ENCODE results near the gene RIPPLY1.
A peak's percentile ranks its signal among the peaks of the same experiment; 100 is the strongest.
"Not testable (repeated sequence)": the region's sequence is repeated elsewhere in the genome, so short reads cannot be mapped to it uniquely, and the experiment has no call there.

The RIPPLY1 gene

GRCh38 chrX:106875151-106875550 lies 28.0 kb downstream of the RIPPLY1 start:
- H4K20me1 ChIP-seq (ENCODE audit: insufficient read depth, low read length) = no peaks in the 10 kb centered on the region
- no peak for DNase-seq
- H3F3A ChIP-seq (ENCODE audit: insufficient read depth, low read length) = no peaks in the 10 kb centered on the region
- no peaks in the 10 kb centered on the region for H3K9me3 ChIP-seq (replicated peaks; ENCODE audit: insufficient read depth, low read length)
- no peaks in the 10 kb centered on the region for H3K9me2 ChIP-seq (replicated peaks; ENCODE audit: insufficient read depth, low read length)
- no peak overlapping the region for H3K4me3 ChIP-seq (ENCODE audit: low read length)
- no peak overlapping the region for H3K9ac ChIP-seq (ENCODE audit: low read length)
- no peaks in the 10 kb centered on the region for H3K36me3 ChIP-seq (replicated peaks; ENCODE audit: insufficient read depth, low read length)
- no peak overlapping the region for H3K4me2 ChIP-seq (ENCODE audit: low read depth, low read length)
- no peaks in the 10 kb centered on the region for H3K79me2 ChIP-seq (ENCODE audit: low read length)
- TF ChIP-seq EZH2 (optimal IDR thresholded peaks at IDR 0.05; ENCODE audit: low read depth, low read length) (no peak), EZH2phosphoT487 (IDR thresholded peaks at IDR 0.05; ENCODE audit: low read length) (no peak), CTCF (IDR thresholded peaks at IDR 0.05; ENCODE audit: low read length) (no peak)
- no peaks in the 10 kb centered on the region for H3K27me3 ChIP-seq (replicated peaks; ENCODE audit: insufficient read depth, low read length)
- no peak overlapping the region for H3K27ac ChIP-seq (ENCODE audit: low read length)
- no peaks in the 10 kb centered on the region for H3K4me1 ChIP-seq (ENCODE audit: low read length)
- H2AFZ ChIP-seq (ENCODE audit: low read length) = no peak overlapping the region

DNA sequence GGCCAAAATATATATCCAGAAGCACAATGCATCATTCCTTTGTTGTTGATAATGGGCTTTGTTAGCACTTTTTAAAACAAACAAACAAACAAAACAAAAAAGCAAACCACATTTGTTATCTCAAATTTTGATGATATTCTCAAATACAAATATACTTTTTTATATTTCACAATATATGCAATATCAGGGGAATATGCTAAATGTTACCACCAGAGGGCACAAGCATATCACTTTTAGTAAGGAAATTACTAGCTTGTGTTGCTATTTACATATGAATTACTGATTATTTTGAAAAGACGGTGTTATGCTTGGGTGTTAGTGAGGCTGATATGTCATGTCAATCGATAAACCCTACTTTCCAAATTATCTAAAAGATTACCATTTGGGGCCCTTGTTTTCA lies 29.1 kb downstream of the RIPPLY1 start:
- Histone ChIP-seq H3K4me3 (ENCODE audit: low read length) (no peak overlapping the region), H3K27ac (ENCODE audit: low read length) (no peak overlapping the region), H3K9ac (ENCODE audit: low read length) (no peak overlapping the region), H3K36me3 (replicated peaks; ENCODE audit: insufficient read depth, low read length) (no peaks in the 10 kb centered on the region), H4K20me1 (ENCODE audit: insufficient read depth, low read length) (no peaks in the 10 kb centered on the region), H3K4me2 (ENCODE audit: low read depth, low read length) (no peak overlapping the region), H3K9me3 (replicated peaks; ENCODE audit: insufficient read depth, low read length) (no peaks in the 10 kb centered on the region), H3K9me2 (replicated peaks; ENCODE audit: insufficient read depth, low read length) (no peaks in the 10 kb centered on the region), H3K27me3 (replicated peaks; ENCODE audit: insufficient read depth, low read length) (no peaks in the 10 kb centered on the region), H3F3A (ENCODE audit: insufficient read depth, low read length) (no peaks in the 10 kb centered on the region), H2AFZ (ENCODE audit: low read length) (no peak overlapping the region), H3K4me1 (ENCODE audit: low read length) (no peaks in the 10 kb centered on the region), H3K79me2 (ENCODE audit: low read length) (no peaks in the 10 kb centered on the region)
- peak; percentile 54 for DNase-seq
- no peak for TF ChIP-seq EZH2phosphoT487 (IDR thresholded peaks at IDR 0.05; ENCODE audit: low read length)
- TF ChIP-seq EZH2 (optimal IDR thresholded peaks at IDR 0.05; ENCODE audit: low read depth, low read length) = no peak
- TF ChIP-seq CTCF (IDR thresholded peaks at IDR 0.05; ENCODE audit: low read length) = peak; percentile 58

GRCh38 chrX:106872796-106873195 lies 30.3 kb downstream of the RIPPLY1 start:
- not testable (repeated sequence) for H3K9me2 ChIP-seq (replicated peaks; ENCODE audit: insufficient read depth, low read length); H2AFZ ChIP-seq (ENCODE audit: low read length); H3K79me2 ChIP-seq (ENCODE audit: low read length); H3K4me3 ChIP-seq (ENCODE audit: low read length); H3K4me2 ChIP-seq (ENCODE audit: low read depth, low read length); H3K4me1 ChIP-seq (ENCODE audit: low read length); H4K20me1 ChIP-seq (ENCODE audit: insufficient read depth, low read length); H3K9ac ChIP-seq (ENCODE audit: low read length); H3K27ac ChIP-seq (ENCODE audit: low read length); H3K9me3 ChIP-seq (replicated peaks; ENCODE audit: insufficient read depth, low read length); H3F3A ChIP-seq (ENCODE audit: insufficient read depth, low read length); H3K36me3 ChIP-seq (replicated peaks; ENCODE audit: insufficient read depth, low read length); DNase-seq; H3K27me3 ChIP-seq (replicated peaks; ENCODE audit: insufficient read depth, low read length)

DNA sequence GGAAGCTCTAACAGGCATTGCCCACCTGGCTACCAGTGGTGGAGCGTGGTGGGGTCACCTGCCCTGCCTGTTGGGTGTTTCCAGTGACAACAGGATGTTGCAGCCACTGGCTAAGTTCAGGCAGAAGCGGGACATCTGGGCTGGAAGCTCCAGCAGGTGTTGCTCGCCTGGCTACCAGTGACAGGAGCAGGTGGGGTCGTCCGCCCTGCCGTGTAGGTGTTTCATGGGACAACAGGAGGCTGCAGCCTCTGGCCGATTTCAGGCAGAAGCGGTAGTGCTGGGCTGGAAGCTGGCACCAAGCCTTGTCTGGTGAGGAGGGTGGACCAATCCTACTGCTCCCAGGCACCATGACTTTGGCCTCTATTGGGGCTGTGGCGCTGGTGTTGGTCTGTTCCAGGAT lies 39.4 kb downstream of the RIPPLY1 start:
- Histone ChIP-seq H3F3A (ENCODE audit: insufficient read depth, low read length) (no peaks in the 10 kb centered on the region), H3K4me2 (ENCODE audit: low read depth, low read length) (no peak overlapping the region), H3K4me3 (ENCODE audit: low read length) (no peak overlapping the region), H3K27me3 (replicated peaks; ENCODE audit: insufficient read depth, low read length) (no peaks in the 10 kb centered on the region), H3K9me2 (replicated peaks; ENCODE audit: insufficient read depth, low read length) (no peaks in the 10 kb centered on the region), H3K9me3 (replicated peaks; ENCODE audit: insufficient read depth, low read length) (no peaks in the 10 kb centered on the region), H3K27ac (ENCODE audit: low read length) (no peak overlapping the region), H3K4me1 (ENCODE audit: low read length) (no peaks in the 10 kb centered on the region), H2AFZ (ENCODE audit: low read length) (no peak overlapping the region), H3K36me3 (replicated peaks; ENCODE audit: insufficient read depth, low read length) (no peaks in the 10 kb centered on the region), H4K20me1 (ENCODE audit: insufficient read depth, low read length) (no peaks in the 10 kb centered on the region), H3K9ac (ENCODE audit: low read length) (no peak overlapping the region), H3K79me2 (ENCODE audit: low read length) (no peaks in the 10 kb centered on the region)
- no peak for DNase-seq
- TF ChIP-seq EZH2 (optimal IDR thresholded peaks at IDR 0.05; ENCODE audit: low read depth, low read length) (no peak), EZH2phosphoT487 (IDR thresholded peaks at IDR 0.05; ENCODE audit: low read length) (no peak)

Measured in MM.1S (cell line).